H1 (cell line): ENCODE data around the gene MYBPC2. TPM values are rescaled to one million over a fixed set of nuclear protein-coding genes. Genes with fewer than 3 reads are reported as not detected.

Source experiments
- CTCF ChIA-PET: fragments of 300-600 bp; sonication (Branson Sonifier 250); formaldehyde crosslinking; loops from one replicate; lab custom pipeline; 2021; ENCODE audit not compliant: partially characterized antibody; lab: Charles Lee
- POLR2A ChIA-PET: fragments of 300-600 bp; sonication (Branson Sonifier 250); formaldehyde crosslinking; loops from one replicate; lab custom pipeline; 2021; ENCODE audit warnings: inconsistent platforms; ENCODE audit not compliant: partially characterized antibody; lab: Charles Lee
- DNase-seq, 2 experiments: peaks; one replicate each; pipeline versions ENCODE4 v3.0.0 to v3.0.0-alpha.2; 2010 to 2022; ENCODE audit warnings: low spot score in 2 of 2, low read depth in 1 of 2, mixed read lengths in 1 of 2
- FAIRE-seq: peaks from 2 replicates; lab custom pipeline; 2011; peaks lifted over from hg19 to GRCh38; lab: Jason Lieb, UNC
- H2AFZ ChIP-seq: 2 replicates; pipeline ENCODE4 v1.8.1; 2012; ENCODE audit warnings: low read length, inconsistent platforms
- H2AK5ac ChIP-seq: 2 replicates; pipeline ENCODE4 v1.6.1; 2013; ENCODE audit warnings: low read depth, low read length
- H2BK120ac ChIP-seq: replicated peaks from 2 replicates; pipeline ENCODE3; 2013; ENCODE audit warnings: low read depth, low read length, inconsistent platforms
- H2BK12ac ChIP-seq: 2 replicates; pipeline ENCODE4 v1.6.1; 2013; ENCODE audit warnings: low read depth, low read length
- H2BK15ac ChIP-seq: 2 replicates; pipeline ENCODE4 v1.6.1; 2013; ENCODE audit warnings: low read length
- H2BK20ac ChIP-seq: 2 replicates; pipeline ENCODE4 v1.6.1; 2013; ENCODE audit warnings: low read length
- H2BK5ac ChIP-seq: 2 replicates; pipeline ENCODE4 v1.6.1; 2013; ENCODE audit warnings: low read depth, low read length
- H3K14ac ChIP-seq: 2 replicates; pipeline ENCODE4 v1.6.1; 2013; ENCODE audit warnings: inconsistent platforms; ENCODE audit not compliant: insufficient read length
- H3K18ac ChIP-seq: 2 replicates; pipeline ENCODE4 v1.6.1; 2013; ENCODE audit warnings: low read length; ENCODE audit errors: extremely low read depth
- H3K23ac ChIP-seq: 2 replicates; pipeline ENCODE4 v1.6.1; 2013; ENCODE audit warnings: inconsistent platforms; ENCODE audit not compliant: insufficient read length
- H3K23me2 ChIP-seq: 2 replicates; pipeline ENCODE4 v1.6.1; 2013; ENCODE audit warnings: low read depth, low read length
- H3K27ac ChIP-seq: 2 replicates; pipeline ENCODE4 v1.6.1; 2011; ENCODE audit warnings: low read depth, low read length, inconsistent platforms
- H3K27me3 ChIP-seq, 4 experiments: replicated peaks in 1 of 4; 1 replicate in 1 of 4; 2 replicates in 3 of 4; pipeline versions ENCODE4 v1.6.1 to v1.8.1; 2011 to 2013; ENCODE audit warnings: low read length in 3 of 4, mild to moderate bottlenecking in 3 of 4, inconsistent platforms in 2 of 4, mixed read lengths in 2 of 4, moderate library complexity in 1 of 4; ENCODE audit not compliant: control insufficient read depth in 3 of 4, insufficient read depth in 3 of 4; ENCODE audit errors: extremely low read depth in 1 of 4
- H3K36me3 ChIP-seq, 4 experiments: 2 replicates each; pipeline versions ENCODE4 v1.6.1 to v1.8.1; 2011 to 2013; ENCODE audit warnings: mild to moderate bottlenecking in 4 of 4, low read length in 3 of 4, moderate library complexity in 2 of 4, control low read depth in 1 of 4, inconsistent platforms in 1 of 4; ENCODE audit not compliant: insufficient read depth in 4 of 4, control insufficient read depth in 2 of 4
- H3K4ac ChIP-seq: replicated peaks from 2 replicates; pipeline ENCODE3; 2013; ENCODE audit warnings: low read length, low read depth, mixed read lengths, inconsistent platforms; ENCODE audit not compliant: insufficient read length
- H3K4me1 ChIP-seq, 4 experiments: replicated peaks in 1 of 4; 1 replicate in 1 of 4; 2 replicates in 3 of 4; pipeline versions ENCODE4 v1.6.1 to v1.8.1; 2011 to 2013; ENCODE audit warnings: low read length in 3 of 4, inconsistent platforms in 2 of 4, mixed read lengths in 1 of 4; ENCODE audit not compliant: insufficient read depth in 4 of 4, control insufficient read depth in 3 of 4
- H3K4me2 ChIP-seq, 2 experiments: 2 replicates each; pipeline versions ENCODE4 v1.6.1 to v1.8.1; 2011 to 2013; ENCODE audit warnings: low read depth in 2 of 2, low read length in 2 of 2, control low read depth in 1 of 2, inconsistent platforms in 1 of 2, mild to moderate bottlenecking in 1 of 2; ENCODE audit not compliant: insufficient read depth in 1 of 2
- H3K4me3 ChIP-seq, 4 experiments: fragments of 200-600, 300-600 bp in 1 of 4; sonication (generic), shearing (Covaris generic), sonication (Bioruptor Twin) in 1 of 4; 2 replicates each; pipeline versions ENCODE4 v1.5.1 to v1.8.1; 2011 to 2016; ENCODE audit warnings: low read length in 4 of 4, low read depth in 3 of 4, control low read depth in 2 of 4, inconsistent platforms in 2 of 4, mild to moderate bottlenecking in 2 of 4, mixed read lengths in 1 of 4, moderate library complexity in 1 of 4; ENCODE audit not compliant: insufficient read depth in 2 of 4; ENCODE audit errors: extremely low read depth in 1 of 4
- H3K56ac ChIP-seq: replicated peaks from 2 replicates; pipeline ENCODE3; 2013; ENCODE audit warnings: low read depth, mild to moderate bottlenecking, mixed read lengths, low read length, inconsistent platforms; ENCODE audit not compliant: insufficient read length
- H3K79me1 ChIP-seq: 2 replicates; pipeline ENCODE4 v1.6.1; 2013; ENCODE audit warnings: low read depth, low read length, control low read depth
- H3K79me2 ChIP-seq, 2 experiments: 2 replicates each; pipeline versions ENCODE4 v1.6.1 to v1.8.1; 2012 to 2013; ENCODE audit warnings: low read length in 2 of 2, mild to moderate bottlenecking in 2 of 2, inconsistent platforms in 1 of 2; ENCODE audit not compliant: insufficient read depth in 2 of 2, control insufficient read depth in 1 of 2
- H3K9ac ChIP-seq, 4 experiments: replicated peaks in 1 of 4; 1 replicate in 1 of 4; 2 replicates in 3 of 4; pipeline versions ENCODE4 v1.6.1 to v1.8.1; 2011 to 2013; ENCODE audit warnings: low read depth in 3 of 4, low read length in 3 of 4, control low read depth in 2 of 4, mild to moderate bottlenecking in 2 of 4, moderate library complexity in 2 of 4, inconsistent platforms in 1 of 4; ENCODE audit errors: extremely low read depth in 1 of 4
- H3K9me3 ChIP-seq, 2 experiments: 2 replicates each; pipeline versions ENCODE4 v1.6.1 to v1.8.1; 2012 to 2013; ENCODE audit warnings: mild to moderate bottlenecking in 2 of 2, moderate library complexity in 2 of 2, control low read depth in 1 of 2, inconsistent platforms in 1 of 2, low read depth in 1 of 2, low read length in 1 of 2, mixed read lengths in 1 of 2; ENCODE audit not compliant: insufficient read depth in 2 of 2
- H4K20me1 ChIP-seq, 2 experiments: replicated peaks in 1 of 2; 2 replicates each; pipeline versions ENCODE3 to v1.8.1; 2011 to 2013; ENCODE audit warnings: inconsistent platforms in 2 of 2, low read length in 2 of 2, mild to moderate bottlenecking in 1 of 2; ENCODE audit not compliant: insufficient read depth in 2 of 2, control insufficient read depth in 1 of 2
- H4K5ac ChIP-seq: 2 replicates; pipeline ENCODE4 v1.6.1; 2013; ENCODE audit warnings: low read length, low read depth, mixed read lengths, inconsistent platforms; ENCODE audit not compliant: insufficient read length
- H4K8ac ChIP-seq: 2 replicates; pipeline ENCODE4 v1.8.0; 2013; ENCODE audit warnings: mild to moderate bottlenecking, moderate library complexity, low read length, inconsistent platforms; ENCODE audit not compliant: insufficient read depth; ENCODE audit errors: extremely low read depth
- H4K91ac ChIP-seq: replicated peaks from 2 replicates; pipeline ENCODE3; 2013; ENCODE audit warnings: low read length, mixed read lengths, inconsistent platforms; ENCODE audit not compliant: insufficient read length
- CHD1 ChIP-seq: IDR thresholded peaks from 2 replicates; pipeline ENCODE4 v1.6.1; 2012; ENCODE audit warnings: low read depth, low read length, improper control_type of control experiment
- FOSL1 ChIP-seq: IDR thresholded peaks from 2 replicates; pipeline ENCODE4 v1.6.1; 2011; ENCODE audit warnings: mild to moderate bottlenecking, low read depth, low read length, moderate library complexity; ENCODE audit not compliant: insufficient read depth
- JUN ChIP-seq: IDR thresholded peaks from 2 replicates; pipeline ENCODE4 v1.6.1; 2011; ENCODE audit warnings: low read depth, mild to moderate bottlenecking, improper control_type of control experiment, low read length
- KDM4A ChIP-seq: IDR thresholded peaks from one replicate; pipeline ENCODE4 v1.7.1; 2012; ENCODE audit warnings: low read depth, mild to moderate bottlenecking, moderate library complexity, low read length, inconsistent platforms; ENCODE audit not compliant: severe bottlenecking
- POLR2A ChIP-seq, 2 experiments: IDR thresholded peaks; 1 replicate in 1 of 2; 2 replicates in 1 of 2; pipeline ENCODE4 v1.6.1; 2011; ENCODE audit warnings: low read depth in 2 of 2, low read length in 2 of 2, mild to moderate bottlenecking in 2 of 2; ENCODE audit errors: control extremely low read depth in 1 of 2
- POU5F1 ChIP-seq: IDR thresholded peaks from 2 replicates; pipeline ENCODE4 v1.6.1; 2011; ENCODE audit warnings: low read depth, mild to moderate bottlenecking, low read length, moderate library complexity
- SAP30 ChIP-seq: fragments of 300-600 bp; sonication (generic); IDR thresholded peaks from 2 replicates; pipeline ENCODE4 v1.7.1; 2012; ENCODE audit warnings: low read length, moderate library complexity, mild to moderate bottlenecking, inconsistent platforms; ENCODE audit not compliant: insufficient read depth, insufficient replicate concordance
- SP2 ChIP-seq: IDR thresholded peaks from 2 replicates; pipeline ENCODE4 v1.6.1; 2012; ENCODE audit warnings: mild to moderate bottlenecking, low read length, inconsistent platforms
- TBP ChIP-seq: IDR thresholded peaks from 2 replicates; pipeline ENCODE4 v1.6.1; 2011; ENCODE audit warnings: low read depth, low read length, improper control_type of control experiment
- TCF12 ChIP-seq: IDR thresholded peaks from 2 replicates; pipeline ENCODE4 v1.6.1; 2011; ENCODE audit warnings: low read depth, mild to moderate bottlenecking, low read length
- ZNF274 ChIP-seq: IDR thresholded peaks from 2 replicates; pipeline ENCODE4 v1.7.0; 2012; ENCODE audit warnings: low read length, borderline replicate concordance; ENCODE audit errors: extremely low read depth
- WGBS, 2 experiments: shearing (Covaris generic) in 1 of 2; methylation state at CpG; one replicate each; pipeline versions ENCODE4 v1.1.6 to v1.1.7; 2013 to 2015; ENCODE audit warnings: low lambda C conversion rate in 2 of 2, mixed read lengths in 2 of 2, inconsistent platforms in 1 of 2, low coverage in 1 of 2, missing lambda C conversion rate in 1 of 2; ENCODE audit not compliant: insufficient replicate concordance in 2 of 2, insufficient coverage in 1 of 2, insufficient read length in 1 of 2; ENCODE audit errors: extremely low coverage in 1 of 2, missing lambda C conversion rate in 1 of 2; 5-methylcytosine and 5-hydroxymethylcytosine counted together
- polyA plus RNA-seq, 7 experiments: library from polyadenylated mRNA; depleted of rRNA in 3 of 7; stranded (reverse) in 5 of 7; unstranded in 2 of 7; fragments of >200 nt in 5 of 7; fragments of 200-250 nt in 2 of 7; gene quantifications; 1 replicate in 5 of 7; 2 replicates in 1 of 7; 4 replicates in 1 of 7; pipeline versions ENCODE4 v1.2.1 to v1.2.3, GENCODE V29; 2011 to 2013; ENCODE audit warnings: missing spikeins in 2 of 7, mixed read lengths in 2 of 7
- total RNA-seq: library from RNA; stranded (reverse); fragmentation: NEBNext Ultra II Directional; extraction: Animal tissue kit (Norgen Biotek cat#: 25700); gene quantifications from 2 replicates; pipeline ENCODE4 v1.2.1, GENCODE V29; 2021

MYBPC2 gene
- total and polyA plus RNA-seq, 2 of the 8 experiments (the other 6 are each of a cell fraction or from before 2014, with no cell fraction given): 1.8 to 3.1 TPM

DNA sequence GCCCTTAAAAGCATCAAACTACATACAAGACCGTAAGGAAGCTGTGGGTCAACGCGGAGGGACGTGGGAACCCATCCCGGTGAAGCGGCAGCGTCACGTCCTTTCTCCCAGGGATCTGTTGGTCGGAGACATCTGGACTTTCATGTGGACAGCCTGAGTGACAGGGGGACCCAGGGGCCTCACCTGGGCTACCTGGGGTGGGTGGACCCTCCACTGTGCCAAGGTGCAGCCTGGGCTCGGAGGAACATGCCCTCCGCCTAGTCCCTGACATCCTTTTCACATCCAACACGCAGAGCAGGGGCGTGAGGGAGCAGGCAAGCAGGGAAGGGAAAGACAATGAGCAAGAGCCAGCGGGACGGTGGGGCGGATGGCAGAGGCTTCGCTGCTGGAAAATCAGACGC lies 57.7 kb downstream of the MYBPC2 start:
- CTCF ChIA-PET: interaction anchor here (0.6 to 2.2 kb wide), 7 partner anchors 11 to 601 kb away, joined by 3 to 7 read pairs (median 3); no protein-coding TSS in a partner anchor
- no peak overlapping the region for H3K23ac ChIP-seq
- no peaks in the 10 kb centered on the region for H4K20me1 ChIP-seq
- no peak overlapping the region for H3K18ac ChIP-seq
- H3K9me3 ChIP-seq: peaks cover 14% of the 10 kb centered on the region in 2 experiments
- no peak overlapping the region for H3K56ac ChIP-seq
- FAIRE-seq: no peak
- no peak overlapping the region for H3K9ac ChIP-seq
- no peak for DNase-seq
- peak overlapping the region; percentile 75; the same call in 1 of the 2 replicates for H2BK12ac ChIP-seq
- H2AFZ ChIP-seq: no peak overlapping the region
- H2AK5ac ChIP-seq: no peak overlapping the region; the same call in 1 of the 2 replicates
- 0 out of 8 replicates have a peak overlapping the region, but pooled peaks of 1 of the 4 experiments have one; percentile 19 for H3K4me3 ChIP-seq
- H2BK120ac ChIP-seq: no peak overlapping the region
- TF ChIP-seq TCF12 (no peak), TBP (no peak), JUN (no peak), FOSL1 (no peak), SAP30 (no peak), ZNF274 (no peak), POU5F1 (no peak), SP2 (no peak), CHD1 (no peak), KDM4A (no peak), POLR2A (IDR thresholded peaks at IDR 0.05; ENCODE audit: control extremely low read depth in 1 of 2, low read depth in 2 of 2, low read length in 2 of 2) (no peak)
- TF ChIP-seq, all 59 proteins: peak for 0
- peaks cover 3% of the 10 kb centered on the region; the same call in 1 of the 2 replicates for H3K23me2 ChIP-seq
- no peak overlapping the region for H3K27ac ChIP-seq
- H2BK15ac ChIP-seq: no peak overlapping the region; the same call in 1 of the 2 replicates
- 0 out of 8 replicates have a peak, but pooled peaks cover 0 to 3% (median 0%) of the 10 kb centered on the region in 4 experiments for H3K36me3 ChIP-seq
- POLR2A ChIA-PET: interaction anchor here (0.5 to 2.7 kb wide), 5 partner anchors 10 to 149 kb away, joined by 3 to 12 read pairs (median 6); partner anchors contain the start of genes EMC10 and GARIN5A
- H4K91ac ChIP-seq: no peak overlapping the region
- no peak overlapping the region for H4K8ac ChIP-seq
- no peak overlapping the region for H2BK20ac ChIP-seq
- H3K79me1 ChIP-seq: no peaks in the 10 kb centered on the region
- H4K5ac ChIP-seq: no peak overlapping the region
- H3K79me2 ChIP-seq: no peaks in the 10 kb centered on the region
- peaks cover 10 to 70% (median 55%) of the 10 kb centered on the region in 4 experiments for H3K27me3 ChIP-seq
- H2BK5ac ChIP-seq: no peak overlapping the region
- H3K4me1 ChIP-seq: peaks cover 0 to 17% (median 9%) of the 10 kb centered on the region in 4 experiments; a peak in 5 of 7 replicates
- H3K14ac ChIP-seq: no peak overlapping the region
- peak overlapping the region in 1 of 2 experiments; percentile 63; a peak in 2 of 4 replicates for H3K4me2 ChIP-seq
- WGBS, 2 experiments: 75% methylated on average over 18 of the region's 18 CpGs; no CpG with 5 or more reads in 1 of the 2 experiments
- H3K4ac ChIP-seq: no peak overlapping the region
